ENCODE results near the gene KLK15.

KLK15 gene

DNA sequence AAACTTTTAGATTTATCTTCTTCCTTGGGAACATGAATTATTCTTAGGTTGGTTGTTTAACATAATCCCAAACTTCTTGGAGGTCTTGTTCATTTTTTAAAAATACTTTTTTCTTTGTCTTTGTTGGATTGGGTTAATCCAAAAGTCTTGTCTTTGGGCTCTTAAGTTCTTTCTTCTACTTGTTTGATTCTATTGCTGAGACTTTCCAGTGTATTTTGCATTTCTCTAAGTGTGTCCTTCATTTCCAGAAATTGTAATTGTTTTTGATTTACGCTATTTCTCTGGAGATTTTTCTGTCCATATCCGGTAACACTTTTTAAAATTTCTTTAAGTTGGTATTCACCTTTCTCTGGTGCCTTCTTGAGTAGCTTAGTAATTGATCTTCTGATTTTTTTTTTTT lies 9.8 kb upstream of the KLK15 start:
- DNase-seq = no peak

DNA sequence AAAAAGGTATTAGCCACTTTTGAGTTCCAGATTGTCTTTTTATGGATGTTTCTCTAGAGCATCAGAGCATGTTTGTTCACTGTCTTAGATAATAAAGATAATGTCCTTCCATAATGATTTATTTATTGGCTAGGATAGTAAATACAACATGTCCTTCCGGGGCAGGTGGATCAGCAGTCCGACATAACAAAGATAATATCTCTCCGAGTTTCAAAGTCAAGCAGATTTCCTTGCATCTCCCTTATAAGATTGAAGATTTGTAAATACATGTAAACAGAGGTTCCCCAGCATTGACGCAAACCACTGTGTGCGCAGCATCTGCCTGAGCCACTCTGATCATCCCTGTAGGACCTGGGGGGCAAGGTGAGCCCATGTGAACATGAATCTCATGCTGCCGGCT lies 8.8 kb upstream of the KLK15 start:
- DNase-seq = no peak

DNA sequence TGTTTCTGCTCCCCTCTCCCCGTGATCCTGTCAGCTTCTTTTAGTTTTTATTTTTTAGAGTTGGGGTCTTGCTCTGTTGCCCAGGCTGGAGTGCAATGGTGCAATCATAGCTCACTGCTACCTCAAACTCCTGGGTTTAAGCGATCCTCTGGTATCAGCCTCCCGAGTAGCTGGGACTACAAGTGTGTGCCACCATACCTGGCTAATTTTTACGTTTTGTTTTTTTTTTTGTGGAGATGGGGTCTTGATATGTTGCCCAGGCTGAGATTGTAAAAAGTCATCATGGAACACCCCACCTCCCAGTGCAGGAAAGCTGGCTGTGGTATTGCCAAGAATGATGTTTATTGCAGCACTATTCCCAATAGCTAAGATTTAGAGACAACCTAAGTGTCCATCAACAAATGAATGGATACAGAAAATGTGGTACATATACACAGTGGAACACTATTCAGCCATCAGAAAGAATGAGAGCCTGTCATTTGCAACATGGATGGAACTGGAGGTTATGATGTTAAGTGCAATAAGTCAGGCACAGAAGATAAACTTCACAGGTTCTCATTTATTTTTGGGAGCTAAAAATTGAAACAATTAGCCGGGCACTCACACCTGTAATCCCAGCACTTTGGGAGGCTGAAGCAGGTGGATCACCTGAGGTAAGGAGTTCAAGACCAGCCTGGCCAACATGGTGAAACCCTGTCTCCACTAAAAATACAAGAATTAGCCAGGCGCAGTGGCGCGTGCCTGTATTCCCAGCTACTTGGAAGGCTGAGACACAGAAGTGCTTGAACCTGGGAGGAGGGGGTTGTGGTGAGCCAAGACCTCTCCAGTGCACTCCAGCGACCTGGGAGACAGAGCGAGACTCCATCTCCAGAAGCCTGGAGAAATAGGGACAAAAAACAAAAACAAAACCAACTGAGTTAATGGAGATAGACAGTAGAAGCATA lies 6.6 kb upstream of the KLK15 start:
- DNase-seq = no peak

DNA sequence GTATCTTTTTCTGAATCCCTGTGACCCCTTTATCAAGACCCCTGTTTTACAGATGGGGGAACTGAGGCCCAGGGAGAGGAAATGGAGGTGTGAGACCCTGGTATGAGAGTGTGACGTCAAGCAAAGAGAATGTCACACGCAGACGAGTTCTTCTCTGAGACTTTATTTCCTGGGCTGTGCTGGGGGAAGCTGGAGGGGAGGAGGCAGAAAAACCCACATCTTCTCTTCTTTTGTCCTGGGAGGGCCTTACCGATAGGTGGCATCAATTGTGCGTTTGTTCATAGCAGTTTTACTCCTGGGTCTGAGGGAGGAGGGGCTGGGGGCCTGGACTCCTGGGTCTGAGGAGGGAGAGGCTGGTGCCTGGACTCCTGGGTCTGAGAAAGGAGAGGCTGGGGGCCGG lies 4.9 kb upstream of the KLK15 start:
- DNase-seq = no peak

DNA sequence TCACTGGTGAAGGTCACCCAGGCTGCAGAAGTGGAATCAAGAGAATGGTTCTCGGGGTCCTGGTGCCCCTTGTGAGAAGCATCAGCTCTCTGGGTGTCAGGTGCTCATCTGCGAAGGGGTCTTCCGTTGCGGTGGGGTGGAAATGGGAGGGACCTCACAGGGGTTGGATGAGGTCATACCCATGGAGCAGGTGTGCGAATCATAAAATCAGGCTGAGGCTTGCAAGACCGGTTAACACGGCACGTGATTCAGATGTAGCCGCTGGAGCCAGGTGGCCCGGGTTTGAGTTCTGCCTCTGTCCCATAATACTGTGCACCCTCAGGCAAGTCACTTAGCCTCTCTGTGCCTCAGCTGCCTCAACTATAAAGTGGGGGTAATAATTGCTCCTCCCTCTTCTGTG lies 3.9 kb upstream of the KLK15 start:
- DNase-seq = no peak

DNA sequence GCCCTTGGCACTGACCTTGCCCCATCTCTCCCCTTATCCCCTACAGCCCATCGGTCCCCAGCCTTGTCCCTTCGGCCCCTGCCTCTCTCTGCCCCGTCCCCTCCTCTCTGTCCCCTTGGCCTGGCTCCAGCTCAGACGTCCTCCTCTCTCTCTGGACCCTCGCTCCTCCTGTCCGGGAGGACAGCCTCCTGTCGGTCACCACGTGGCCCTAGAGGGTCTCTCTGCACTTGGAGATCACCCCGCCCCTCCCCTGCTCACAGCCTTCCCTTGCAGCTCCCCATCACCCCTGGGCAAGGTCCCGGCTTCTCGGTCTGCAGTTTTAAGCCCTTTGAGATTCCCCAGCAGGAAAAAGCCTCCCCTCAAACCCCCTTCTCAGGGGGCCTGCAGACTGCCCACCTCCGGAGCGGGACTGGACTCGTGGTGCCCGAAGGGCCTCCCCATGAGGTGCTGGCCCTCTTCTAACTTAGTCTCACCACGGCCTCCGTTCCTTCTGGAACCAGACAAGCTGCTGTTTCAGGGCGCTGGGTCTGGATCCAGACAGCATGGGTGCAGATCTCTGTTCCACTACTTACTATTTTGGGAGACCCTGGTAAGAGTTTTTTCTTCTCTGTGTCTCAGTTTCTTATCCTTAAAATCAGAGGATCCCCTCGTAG lies 3.3 kb upstream of the KLK15 start:
- no peak for DNase-seq

DNA sequence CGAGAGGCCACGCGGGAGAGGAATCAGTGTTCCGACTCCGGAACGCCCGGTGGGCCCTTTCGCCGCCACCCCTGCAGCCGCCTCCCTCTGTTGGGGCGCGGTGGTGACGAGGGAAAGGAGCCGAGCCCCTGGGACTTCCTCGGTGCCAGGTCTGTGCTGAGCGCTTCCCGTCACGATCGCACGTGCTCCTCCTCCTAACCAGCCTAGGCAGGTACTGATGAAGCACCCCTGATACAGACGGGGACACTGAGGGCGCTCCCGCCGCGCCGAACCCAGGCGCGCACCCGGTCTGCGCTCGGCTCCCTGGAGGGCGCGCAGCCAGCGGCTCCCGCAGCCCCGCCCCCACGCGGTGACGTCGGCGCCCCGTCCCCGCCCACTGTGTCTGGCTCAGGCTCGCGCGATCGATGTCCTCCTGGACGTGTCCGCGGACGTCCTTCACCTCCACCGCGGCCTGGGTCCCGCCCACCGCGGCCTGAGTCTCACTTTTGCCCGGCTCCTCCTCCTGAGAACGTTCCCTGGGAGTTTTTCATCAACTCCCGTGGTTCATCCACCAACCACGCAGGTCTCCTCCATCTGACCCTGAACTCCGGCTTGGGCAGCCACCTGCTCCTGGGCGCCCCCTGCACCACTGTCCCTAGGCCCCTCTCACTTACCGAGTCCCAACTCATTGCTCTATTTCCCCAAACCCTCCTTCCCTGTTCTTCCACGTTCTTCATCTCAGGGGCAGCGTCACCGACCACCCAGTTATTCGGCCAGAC lies 2.6 kb upstream of the KLK15 start:
- peak; percentile 9 for DNase-seq

DNA sequence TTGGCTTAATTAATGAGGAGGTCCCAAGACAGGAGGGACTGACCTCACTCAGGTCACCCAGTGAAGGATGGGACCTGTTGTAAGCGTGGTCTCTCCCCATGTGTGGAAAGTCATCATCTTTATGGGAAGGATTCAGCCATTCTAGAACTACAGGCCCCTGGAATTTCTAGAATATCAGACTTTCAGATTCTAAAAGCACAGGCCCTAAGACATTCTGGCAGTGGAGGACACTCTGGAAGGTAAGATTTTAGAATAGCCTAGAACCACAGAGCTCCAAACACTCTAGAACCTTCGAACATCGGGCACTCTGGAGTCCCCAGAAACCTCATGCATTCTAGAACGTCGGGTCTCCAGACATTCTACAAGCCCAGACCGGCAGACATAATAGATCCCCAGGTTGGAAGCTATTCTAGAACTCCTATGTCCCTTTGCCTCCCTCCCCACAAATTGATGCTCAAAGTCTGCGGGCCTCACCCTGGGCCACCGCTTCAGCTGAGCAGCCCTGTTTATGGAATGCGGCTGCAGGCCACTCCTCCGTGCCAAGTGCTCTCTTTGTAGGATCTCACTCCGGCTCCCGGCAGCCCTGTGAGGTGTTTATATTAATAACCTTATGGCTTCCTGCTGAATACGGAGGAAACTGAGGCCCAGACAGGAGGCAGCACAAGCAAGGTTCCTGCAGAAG lies 1.9 kb upstream of the KLK15 start:
- no peak for DNase-seq

DNA sequence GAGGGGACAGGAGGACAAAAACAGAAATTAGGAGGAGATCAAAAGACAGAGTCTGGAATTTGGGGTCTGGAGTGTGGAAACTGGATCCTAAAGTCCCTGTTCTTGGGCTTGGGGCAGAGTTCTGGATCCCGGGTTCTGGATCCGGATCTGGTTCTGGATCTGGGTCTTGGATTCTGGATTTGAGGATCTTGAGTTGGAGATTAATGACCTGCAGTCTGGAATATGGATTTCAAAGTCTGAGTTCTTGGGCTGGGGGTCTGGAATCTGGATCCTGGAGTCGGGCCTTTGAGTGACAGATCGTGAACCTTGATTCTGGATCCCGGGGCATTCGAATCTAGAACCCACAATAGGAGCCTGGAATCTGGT lies 411 bp upstream of the KLK15 start:
- no peak for DNase-seq

DNA sequence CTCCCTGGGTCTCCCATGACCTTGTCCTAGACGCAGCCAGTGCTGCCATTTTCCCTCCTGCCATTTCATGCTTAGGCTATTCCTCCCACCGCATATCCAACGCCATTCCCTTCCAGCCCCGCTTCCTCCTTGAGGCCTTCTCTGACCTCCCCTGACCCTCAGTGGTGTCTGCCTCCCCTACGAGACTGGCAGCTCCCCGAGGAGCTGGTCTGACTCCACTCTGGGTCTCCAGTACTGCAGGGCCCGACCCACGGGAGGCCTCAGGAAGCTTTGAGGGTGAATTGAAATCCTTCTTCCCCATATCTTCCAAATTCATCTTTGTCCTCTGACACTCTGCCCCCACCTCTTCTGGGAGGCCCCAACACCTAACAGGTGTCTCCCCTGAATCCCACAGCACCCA lies 708 bp downstream of the KLK15 start:
- DNase-seq = no peak

DNA sequence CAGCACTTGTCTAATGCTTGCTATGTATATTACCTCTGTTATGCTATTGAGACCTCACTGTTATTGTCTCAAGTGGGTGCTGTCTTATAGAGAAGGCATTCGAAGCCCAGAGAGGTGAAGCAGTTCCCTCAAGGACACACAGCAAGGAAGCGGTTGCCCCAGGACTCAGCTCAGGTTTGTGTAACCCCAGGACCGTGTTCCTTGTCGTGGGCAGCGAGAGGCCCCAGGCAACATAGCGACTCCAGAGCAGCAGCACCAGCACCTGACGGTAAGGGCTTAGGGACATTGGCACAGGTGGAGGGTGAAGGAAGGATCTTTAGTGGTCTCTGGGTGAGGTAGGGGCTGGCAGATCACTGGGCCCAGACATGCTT lies 2.4 kb downstream of the KLK15 start:
- no peak for DNase-seq

DNA sequence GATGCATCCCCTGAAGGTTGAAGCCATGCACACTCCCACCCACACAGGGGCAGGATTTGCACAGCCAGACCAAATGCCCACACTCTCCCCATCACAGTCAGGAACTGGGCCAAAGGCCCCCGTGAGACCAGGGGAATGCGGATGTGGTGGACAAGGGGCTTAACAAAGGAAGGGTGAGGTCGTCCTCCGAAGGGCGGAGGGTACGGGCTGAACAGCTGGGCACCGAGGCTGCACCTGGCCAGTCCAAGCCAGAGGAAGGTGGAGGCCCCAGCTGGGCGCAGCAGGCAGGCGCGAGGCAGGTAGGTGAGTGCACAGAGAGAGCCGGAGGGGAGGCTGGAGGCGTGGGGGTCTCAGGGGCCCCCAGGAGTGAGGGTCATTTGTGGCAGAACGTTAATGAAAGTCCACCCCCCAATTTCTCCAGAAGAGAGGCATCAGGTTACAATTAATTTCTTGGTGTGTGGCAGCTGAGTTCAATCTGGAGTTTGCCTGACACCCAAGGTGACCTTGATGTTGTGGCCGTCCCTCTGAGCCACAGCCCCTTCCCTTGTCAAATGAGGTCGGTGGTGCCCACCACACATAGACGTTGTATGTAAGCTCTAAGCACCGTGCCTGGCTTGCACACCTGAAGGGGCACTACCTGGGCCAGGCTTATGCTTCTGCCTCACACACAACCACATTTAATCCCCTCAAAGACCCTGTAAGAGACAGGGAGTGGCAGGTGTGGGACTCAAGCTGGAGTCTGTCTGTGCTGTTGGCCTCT lies 2.9 kb downstream of the KLK15 start:
- no peak for DNase-seq

DNA sequence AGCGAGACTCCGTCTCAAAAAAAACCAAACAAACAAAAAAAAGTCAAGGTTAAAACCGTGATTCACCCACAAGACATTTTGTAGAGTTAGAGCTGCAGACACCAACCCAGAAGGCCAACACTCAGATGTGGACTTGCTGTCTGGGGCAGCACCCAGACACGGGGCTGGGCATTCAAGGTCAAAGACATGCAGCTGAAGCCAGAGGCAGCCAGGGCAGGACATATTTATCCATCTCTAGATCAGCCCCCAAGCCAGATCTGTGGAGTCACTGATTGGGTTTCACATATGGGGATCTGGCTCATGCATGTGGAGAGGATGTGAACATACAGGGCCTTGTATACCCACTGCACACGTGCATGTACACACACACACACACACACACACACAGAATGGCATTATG lies 3.6 kb downstream of the KLK15 start:
- no peak for DNase-seq

DNA sequence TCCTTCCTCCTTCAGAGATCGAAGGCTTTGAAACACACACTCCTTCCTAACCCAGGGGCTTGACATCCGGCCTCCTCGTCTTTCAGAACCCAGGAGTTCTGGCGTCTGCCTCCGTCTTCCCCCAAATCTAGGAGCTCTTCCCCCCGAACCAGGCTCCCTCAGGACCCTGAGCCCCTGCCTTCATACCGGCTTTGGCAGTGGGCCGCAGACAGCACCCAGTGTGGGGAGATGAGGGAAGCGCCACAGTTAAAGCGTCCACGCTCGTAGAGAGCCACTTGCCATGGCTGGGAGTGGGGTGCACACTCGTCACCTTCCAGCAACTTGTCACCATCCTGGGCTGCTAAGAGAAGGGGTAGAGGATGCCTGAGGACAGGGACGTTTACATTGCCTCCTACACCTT lies 5.9 kb downstream of the KLK15 start:
- no peak for DNase-seq

DNA sequence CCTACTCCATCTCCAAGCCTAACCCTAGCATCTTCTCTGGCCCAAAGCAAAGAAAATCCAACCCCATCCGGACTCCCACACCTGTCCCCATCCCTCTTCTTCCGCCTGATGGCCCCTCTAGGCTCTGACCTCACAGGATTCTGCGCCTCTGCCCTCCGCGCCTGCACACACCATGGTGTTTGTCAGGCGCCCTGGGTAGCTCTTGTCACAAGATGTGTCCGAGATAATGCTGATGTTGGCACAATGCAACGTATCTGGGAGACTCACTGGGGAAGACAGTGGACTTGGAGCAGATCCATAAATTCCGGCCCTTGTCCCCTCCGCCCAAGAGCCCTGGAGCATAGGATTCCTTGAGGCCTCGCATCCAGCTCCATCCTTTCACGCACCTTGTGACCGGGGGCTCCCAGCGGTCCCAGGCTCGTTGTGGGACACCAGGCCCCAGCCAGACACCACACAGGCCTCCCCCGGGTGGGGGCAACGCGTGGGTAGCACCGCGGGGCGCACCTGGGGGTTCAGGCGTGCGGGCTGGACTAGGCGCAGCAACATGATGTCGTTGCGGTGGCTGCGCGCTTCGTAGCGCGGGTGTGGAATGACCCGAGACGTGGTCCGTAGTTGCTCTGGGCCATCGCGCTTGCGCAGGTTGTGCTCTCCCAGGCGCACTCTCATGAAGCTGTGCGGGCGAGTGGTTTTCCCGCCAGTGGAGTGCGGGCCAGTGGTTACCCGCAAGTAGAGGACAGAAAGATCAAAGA lies 6.7 kb downstream of the KLK15 start:
- DNase-seq = no peak

DNA sequence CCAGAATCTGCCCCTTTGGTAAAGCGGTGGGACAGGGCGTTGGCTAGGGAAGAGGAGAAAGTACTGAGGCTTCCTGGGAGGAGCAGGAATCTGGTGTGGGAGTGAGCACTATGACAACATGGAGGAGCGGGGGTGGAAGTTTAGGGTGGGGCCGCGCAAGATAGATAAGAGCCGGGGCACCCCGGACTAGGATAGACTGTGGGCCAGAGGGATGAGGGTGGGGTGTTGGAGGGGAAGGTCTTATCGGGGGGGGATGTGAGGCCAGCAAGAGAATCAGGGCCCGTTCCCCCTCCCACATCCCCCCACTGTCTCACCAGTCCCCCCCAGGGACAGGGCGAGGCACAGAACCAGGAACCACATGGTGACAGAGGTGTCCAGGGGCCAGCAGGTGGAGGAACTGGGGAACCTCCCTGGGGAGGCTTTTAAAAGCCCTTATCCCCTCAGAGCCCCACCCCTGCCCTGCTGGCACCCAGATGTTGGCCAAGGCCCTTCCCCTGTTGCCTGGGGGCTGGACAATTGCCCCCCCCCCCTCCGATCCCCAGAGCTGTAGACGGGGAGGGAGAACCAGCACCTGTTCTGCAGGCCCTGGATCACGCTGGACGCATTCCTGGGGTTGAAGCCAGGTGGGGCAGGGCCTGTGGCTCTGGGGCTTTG lies 9.9 kb downstream of the KLK15 start, which contains the start of gene KLK1:
TSS of gene KLK1 (minus strand) at position 399 of the 654 bp plus-strand sequence. CDS start at position 360, 39 bp downstream.
- DNase-seq = no peak

DNA sequence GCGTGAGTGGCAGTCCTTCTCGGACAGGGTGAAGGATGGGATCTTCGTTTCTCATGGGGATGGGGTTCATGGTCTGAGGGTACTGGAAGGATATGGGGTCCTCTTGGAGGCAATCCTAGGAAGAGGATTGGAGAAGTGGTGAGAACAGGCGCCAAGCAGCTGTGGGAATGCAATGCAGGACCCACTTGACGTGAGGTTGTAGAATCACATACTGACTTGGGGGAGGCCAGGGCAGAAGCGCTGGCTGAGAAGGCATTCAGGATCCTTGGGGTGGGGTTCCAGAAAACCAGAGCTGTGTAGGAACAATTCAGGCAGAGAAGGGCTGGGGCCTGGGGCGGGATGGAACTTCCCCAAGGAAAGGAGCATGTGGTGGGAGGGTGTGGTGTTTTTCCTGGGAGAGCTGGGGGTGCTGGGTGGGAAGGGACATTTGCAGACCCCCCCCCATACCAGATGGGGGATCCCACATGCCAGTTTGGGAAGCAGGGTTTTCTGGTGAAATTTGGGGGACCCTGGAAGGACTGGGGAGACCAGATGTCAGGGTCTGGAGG lies 10.6 kb downstream of the KLK15 start:
- DNase-seq = no peak

DNA sequence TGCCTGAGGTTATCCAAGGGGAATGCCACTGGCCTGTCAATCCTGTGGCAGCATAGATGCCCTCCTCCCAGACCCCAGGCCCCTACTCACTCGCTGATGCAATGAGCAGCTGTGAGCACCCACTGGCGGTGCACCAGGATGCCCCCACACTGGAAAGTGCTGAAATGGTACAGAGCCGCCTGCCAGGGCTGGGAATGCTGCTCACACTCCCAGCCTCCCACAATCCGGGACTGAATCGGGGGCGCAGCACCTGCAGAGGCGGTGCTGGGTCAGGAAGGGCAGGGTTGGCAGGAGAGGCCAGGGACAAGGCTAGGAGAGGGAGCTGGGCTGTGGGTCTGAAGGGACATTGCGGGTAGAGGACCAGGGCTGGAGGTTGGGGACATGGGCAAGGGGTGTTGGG lies 11.8 kb downstream of the KLK15 start:
- DNase-seq = no peak

DNA sequence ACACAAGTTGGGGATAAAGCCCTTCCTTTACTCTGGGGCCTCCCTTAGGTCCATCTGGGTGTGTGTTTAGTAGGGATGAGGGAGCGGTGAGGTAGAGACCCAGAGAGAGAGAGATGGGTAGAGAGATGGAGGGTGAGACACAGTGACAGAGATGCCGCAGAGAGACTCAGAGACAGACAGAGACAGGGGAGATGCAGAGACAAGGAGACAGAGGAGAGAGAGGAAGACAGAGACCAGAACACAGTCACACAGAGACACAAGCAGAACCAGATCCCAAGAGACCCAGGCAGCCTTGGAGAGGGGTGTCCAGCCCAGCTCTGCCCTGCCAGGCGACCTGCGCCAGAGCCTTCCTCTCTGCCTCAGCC lies 12.1 kb downstream of the KLK15 start:
- no peak for DNase-seq

DNA sequence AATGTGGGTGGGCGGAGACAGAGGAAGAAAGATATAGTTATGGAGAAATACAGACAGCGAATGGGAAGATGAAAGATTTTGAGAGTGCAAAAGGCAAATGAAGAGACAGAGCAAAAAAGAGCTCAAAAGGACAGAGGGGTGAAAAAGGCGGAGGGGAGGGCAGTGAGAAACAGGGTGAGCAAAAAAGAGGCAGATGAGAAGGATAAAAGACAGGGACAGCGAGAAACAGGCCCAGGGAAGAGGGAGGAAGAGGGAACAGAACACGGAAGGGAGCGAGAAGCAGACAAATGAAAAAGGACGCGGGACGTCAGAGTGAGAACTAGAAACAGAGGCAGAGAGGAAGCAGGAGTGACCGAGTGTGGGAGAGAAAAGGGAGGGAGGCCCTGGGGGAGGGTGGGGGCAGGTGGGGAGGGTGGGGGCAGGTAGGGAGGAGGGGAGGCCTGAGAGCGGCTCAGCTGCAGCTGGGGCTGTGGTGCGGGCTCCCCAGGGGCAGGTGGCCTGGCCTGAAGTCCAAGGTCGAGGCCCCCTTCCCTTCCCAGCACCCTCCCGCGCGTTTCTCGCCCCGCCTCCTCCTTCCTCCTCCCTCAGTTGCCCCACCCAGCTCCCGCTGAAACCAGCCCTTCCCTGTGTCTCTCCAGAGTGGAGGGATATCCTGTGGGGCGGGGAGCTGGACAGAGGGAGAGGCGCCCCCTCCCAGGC lies 12.7 kb downstream of the KLK15 start:
- DNase-seq = no peak

Measured in NCI-H1092 (cell line).